KOPT-K1 (cell line): ENCODE results near the gene GXYLT1.
"Not testable (repeated sequence)": the region's sequence is repeated elsewhere in the genome, so short reads cannot be mapped to it uniquely, and the experiment has no call there.

ENCODE experiments used
- H3K27ac ChIP-seq: fragments of 200-600 bp; sonication (generic); 2 replicates; pipeline ENCODE4 v1.5.1; 2016; ENCODE audit warnings: antibody characterized with exemption, mild to moderate bottlenecking, low read depth, low read length; ENCODE audit not compliant: poor library complexity, severe bottlenecking
- H3K36me3 ChIP-seq: fragments of 200-600 bp; sonication (generic); 2 replicates; pipeline ENCODE4 v1.5.1; 2017; ENCODE audit warnings: antibody characterized with exemption, mild to moderate bottlenecking, low read length, moderate library complexity; ENCODE audit not compliant: insufficient read depth
- H3K9me3 ChIP-seq: fragments of 200-600 bp; sonication (generic); 2 replicates; pipeline ENCODE4 v1.5.1; 2017; ENCODE audit warnings: antibody characterized with exemption, low read length, mild to moderate bottlenecking; ENCODE audit not compliant: insufficient read depth, poor library complexity, severe bottlenecking

GXYLT1 gene

DNA sequence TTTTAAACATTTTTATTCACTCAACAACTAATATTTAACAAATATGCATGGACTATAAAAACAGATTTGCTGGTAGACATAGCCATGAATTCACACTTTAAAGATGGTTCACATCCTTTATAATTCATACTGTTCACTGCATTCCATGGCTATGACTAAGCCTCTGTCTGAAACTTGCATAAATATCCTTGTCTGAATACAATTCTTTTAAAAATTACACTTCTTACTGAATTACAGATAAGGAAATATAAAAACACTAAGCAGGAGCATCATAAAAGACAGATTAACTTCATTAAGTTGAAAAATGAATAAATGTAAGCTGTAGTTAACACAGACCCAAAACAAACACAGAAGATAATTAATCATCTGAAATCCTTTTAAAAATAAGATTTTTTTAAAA is 53.8 kb downstream of the GXYLT1 start:
- Histone ChIP-seq H3K36me3 (peaks cover 60% of the 10 kb centered on the region), H3K27ac (no peak overlapping the region), H3K9me3 (no peaks in the 10 kb centered on the region)

DNA sequence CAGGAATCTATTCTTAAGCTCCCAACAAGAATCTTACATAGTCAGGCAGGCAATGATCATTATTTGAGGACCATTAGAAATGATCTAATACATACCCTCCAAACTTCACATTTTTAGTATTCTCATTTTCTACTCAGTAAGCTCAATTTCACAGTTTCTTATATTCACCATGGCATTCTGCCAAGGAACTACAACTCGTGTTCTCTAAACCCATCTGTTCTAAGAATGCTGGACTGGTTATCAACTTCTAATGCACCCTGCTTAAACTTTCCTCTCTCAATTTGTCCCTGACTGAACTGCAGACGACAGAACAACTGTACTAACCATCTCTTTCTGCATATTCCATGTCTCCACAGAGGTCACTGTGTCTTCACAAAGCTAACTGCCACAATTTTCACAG is 58.6 kb downstream of the GXYLT1 start:
- Histone ChIP-seq H3K36me3 (peaks cover 44% of the 10 kb centered on the region), H3K27ac (no peak overlapping the region), H3K9me3 (no peaks in the 10 kb centered on the region)

DNA sequence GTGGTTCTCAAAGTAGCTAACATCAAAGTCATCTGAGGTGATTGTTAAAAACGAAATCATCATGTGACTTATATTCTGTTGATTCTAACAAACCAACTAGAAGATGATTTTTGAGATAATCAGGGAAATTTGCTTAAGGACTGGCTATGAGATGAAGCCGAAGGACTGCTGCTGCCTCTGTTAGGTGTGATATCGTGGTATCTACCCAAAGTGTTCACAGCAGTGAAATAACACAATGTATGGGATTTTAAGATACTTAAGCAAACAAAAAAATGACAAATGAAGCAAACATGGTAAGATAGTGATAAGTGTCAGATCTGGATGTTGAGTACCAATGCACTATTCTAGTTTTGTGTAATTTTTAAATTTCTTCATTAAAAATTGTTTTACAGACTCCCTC is 59.1 kb downstream of the GXYLT1 start:
- H3K36me3 ChIP-seq = peaks cover 44% of the 10 kb centered on the region
- H3K27ac ChIP-seq = no peak overlapping the region
- no peaks in the 10 kb centered on the region for H3K9me3 ChIP-seq

DNA sequence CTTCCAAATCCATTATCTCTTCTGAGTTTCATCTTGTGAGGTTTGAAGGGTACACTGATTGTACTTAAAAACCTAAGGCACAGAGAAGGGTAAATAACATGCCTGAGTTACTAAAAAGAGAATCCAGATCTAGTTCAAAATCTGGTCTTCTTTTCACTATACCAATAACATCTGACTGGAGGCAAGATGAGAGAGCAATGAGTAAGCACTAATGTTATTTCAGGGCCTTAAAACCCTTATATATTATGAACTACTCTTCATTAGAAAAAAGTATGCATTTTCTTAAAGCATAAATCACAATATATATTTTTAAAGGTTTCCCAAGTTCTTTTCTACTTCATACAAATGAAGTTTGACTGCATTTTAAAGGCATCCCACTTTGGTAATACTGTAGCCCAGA is 60.2 kb downstream of the GXYLT1 start:
- H3K36me3 ChIP-seq = peaks cover 34% of the 10 kb centered on the region
- no peak overlapping the region for H3K27ac ChIP-seq
- no peaks in the 10 kb centered on the region for H3K9me3 ChIP-seq

DNA sequence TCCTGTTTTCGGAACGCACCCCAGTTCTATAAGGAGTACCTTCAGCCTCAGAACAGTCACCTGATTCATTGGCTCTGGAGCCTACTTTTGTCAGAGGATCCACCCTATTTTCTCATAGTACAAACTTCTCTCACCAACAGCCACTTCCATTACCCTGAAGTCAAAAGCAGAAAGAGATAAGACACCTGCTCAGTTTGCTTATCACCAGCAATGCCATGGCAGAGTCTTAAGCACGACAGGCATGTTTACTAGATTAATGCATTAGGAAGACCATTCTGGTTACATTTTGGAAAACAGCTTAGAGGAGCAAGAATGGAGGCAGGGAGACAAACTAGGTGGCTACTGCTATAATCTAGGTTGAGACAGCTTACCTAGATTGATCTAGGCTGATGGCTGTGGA is 67.7 kb downstream of the GXYLT1 start:
- no peak overlapping the region for H3K27ac ChIP-seq

DNA sequence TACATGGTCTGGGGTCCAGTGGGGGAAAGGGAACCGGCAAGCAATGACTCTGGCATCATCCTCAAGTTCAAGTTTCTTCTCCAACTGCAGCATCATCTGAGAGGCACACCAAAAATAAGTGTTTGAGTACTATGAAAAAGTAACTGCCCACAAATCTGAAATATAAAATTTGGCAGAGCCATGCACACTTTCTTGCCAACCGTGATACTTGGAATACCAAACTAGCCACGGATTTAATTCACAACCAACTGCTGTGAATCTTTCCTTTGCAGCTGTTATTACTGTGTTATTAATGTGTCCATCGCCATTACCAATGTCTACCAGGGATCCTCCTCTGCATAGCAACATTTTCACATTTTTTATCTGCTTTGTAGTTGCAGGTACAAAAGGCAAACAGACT is 74.6 kb downstream of the GXYLT1 start:
- no peaks in the 10 kb centered on the region for H3K9me3 ChIP-seq
- no peak overlapping the region for H3K27ac ChIP-seq

More for the DNA sequence above, 67.7 kb downstream of the GXYLT1 start:
- peaks cover 4% of the 10 kb centered on the region; the same call in 1 of the 2 replicates for H3K36me3 ChIP-seq
- no peaks in the 10 kb centered on the region for H3K9me3 ChIP-seq

GRCh38 chr12:42059127-42059526 is 85.5 kb downstream of the GXYLT1 start:
- no peaks in the 10 kb centered on the region for H3K36me3 ChIP-seq
- H3K9me3 ChIP-seq = peaks cover 13% of the 10 kb centered on the region
- no peak overlapping the region for H3K27ac ChIP-seq

More for the DNA sequence above, 74.6 kb downstream of the GXYLT1 start:
- H3K36me3 ChIP-seq = no peaks in the 10 kb centered on the region

GRCh38 chr12:42056130-42056529 is 88.5 kb downstream of the GXYLT1 start:
- no peaks in the 10 kb centered on the region for H3K9me3 ChIP-seq
- no peaks in the 10 kb centered on the region for H3K36me3 ChIP-seq
- no peak overlapping the region for H3K27ac ChIP-seq

GRCh38 chr12:42053456-42053855 is 91.2 kb downstream of the GXYLT1 start:
- no peaks in the 10 kb centered on the region for H3K36me3 ChIP-seq
- H3K9me3 ChIP-seq = no peaks in the 10 kb centered on the region
- no peak overlapping the region for H3K27ac ChIP-seq

DNA sequence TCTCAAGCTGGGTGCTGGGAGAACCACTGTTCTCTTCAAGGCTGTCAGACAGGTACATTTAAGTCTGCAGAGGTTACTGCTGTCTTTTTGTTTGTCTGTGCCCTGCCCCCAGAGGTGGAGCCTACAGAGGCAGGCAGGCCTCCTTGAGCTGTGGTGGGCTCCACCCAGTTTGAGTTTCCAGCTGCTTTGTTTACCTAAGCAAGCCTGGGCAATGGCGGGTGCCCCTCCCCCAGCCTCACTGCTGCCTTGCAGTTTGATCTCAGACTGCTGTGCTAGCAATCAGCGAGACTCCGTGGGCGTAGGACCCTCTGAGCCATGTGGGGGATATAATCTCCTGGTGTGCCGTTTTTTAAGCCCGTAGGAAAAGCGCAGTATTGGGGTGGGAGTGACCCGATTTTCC is 95.7 kb downstream of the GXYLT1 start:
- H3K9me3 ChIP-seq, H3K36me3 ChIP-seq, H3K27ac ChIP-seq: not testable (repeated sequence)

DNA sequence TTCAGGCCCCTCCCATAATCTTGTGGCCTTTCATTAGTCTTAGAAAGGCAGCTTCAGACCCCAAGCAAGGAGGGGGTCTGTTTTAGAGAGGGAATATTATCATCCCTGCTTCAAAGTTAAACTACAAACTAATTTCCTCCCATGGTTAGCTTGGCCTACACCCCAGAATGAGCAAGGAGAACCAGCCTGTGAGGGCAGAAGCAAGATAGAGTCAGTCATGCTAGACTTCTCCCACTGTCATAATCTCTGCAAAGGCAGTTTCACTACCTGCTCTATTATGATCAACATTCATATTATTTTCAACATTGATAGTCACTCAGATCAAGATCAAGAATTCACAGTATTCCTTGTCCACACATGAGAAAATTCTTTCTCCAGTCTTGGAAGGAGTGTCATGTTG is 105.1 kb downstream of the GXYLT1 start:
- no peak overlapping the region for H3K27ac ChIP-seq
- no peaks in the 10 kb centered on the region for H3K9me3 ChIP-seq
- H3K36me3 ChIP-seq = no peaks in the 10 kb centered on the region

- no peak overlapping the region for H3K27ac ChIP-seq
Observed at GRCh38 chr12:42039176-42039575, 105.5 kb downstream of the GXYLT1 start.

GRCh38 chr12:42031847-42032564 is 112.7 kb downstream of the GXYLT1 start:
- Histone ChIP-seq H3K9me3 (no peaks in the 10 kb centered on the region), H3K36me3 (no peaks in the 10 kb centered on the region), H3K27ac (no peak overlapping the region)

More at GRCh38 chr12:42039176-42039575, 105.5 kb downstream of the GXYLT1 start:
- Histone ChIP-seq H3K9me3 (no peaks in the 10 kb centered on the region), H3K36me3 (no peaks in the 10 kb centered on the region)
